HEK293 (cell line): ENCODE measurements around the gene ADAMTS8.

Experiments used
- CTCF ChIA-PET: fragments of 350-600 bp; formaldehyde crosslinking; extraction: SDS; loops from one replicate; lab custom pipeline; 2021; ENCODE audit warnings: antibody characterized with exemption; lab: Yijun Ruan, JAX
- POLR2A ChIA-PET: fragments of 300-600 bp; formaldehyde crosslinking; extraction: SDS; loops from one replicate; lab custom pipeline; 2020; ENCODE audit warnings: antibody characterized with exemption, inconsistent platforms; lab: Yijun Ruan, JAX
- H3K27ac ChIP-seq: fragments of 200-500 bp; sonication (Bioruptor generic); 2 replicates; pipeline ENCODE4 v1.5.1; 2014; ENCODE audit warnings: low read depth, low read length, control low read depth, inconsistent platforms; ENCODE audit errors: extremely low read depth
- H3K36me3 ChIP-seq, 2 experiments: fragments of 200-500 bp in 1 of 2; sonication (Bioruptor generic) in 1 of 2; 1 replicate in 1 of 2; 2 replicates in 1 of 2; pipeline ENCODE4 v1.5.1; 2014 to 2017; ENCODE audit warnings: inconsistent platforms in 2 of 2, low read length in 2 of 2; ENCODE audit not compliant: control insufficient read depth in 2 of 2, insufficient read depth in 1 of 2
- H3K4me1 ChIP-seq: fragments of 200-500 bp; sonication (Bioruptor generic); 2 replicates; pipeline ENCODE4 v1.5.1; 2014; ENCODE audit warnings: mild to moderate bottlenecking, low read length, inconsistent platforms; ENCODE audit not compliant: control insufficient read depth, insufficient read depth
- H3K4me3 ChIP-seq: 2 replicates; pipeline ENCODE4 v1.5.1; 2011; ENCODE audit warnings: low read depth, mild to moderate bottlenecking, control low read depth, low read length, moderate library complexity
- H3K9me3 ChIP-seq: fragments of 200-500 bp; sonication (Bioruptor generic); 2 replicates; pipeline ENCODE4 v1.5.1; 2014; ENCODE audit warnings: low read depth, low read length, inconsistent platforms; ENCODE audit not compliant: control insufficient read depth, insufficient read depth
- AEBP2 ChIP-seq: fragments of 450-650 bp; formaldehyde crosslinking; IDR thresholded peaks from 2 replicates; pipeline ENCODE4 v1.5.1; 2016; ENCODE audit warnings: missing biosample characterization, missing genetic modification characterization, borderline replicate concordance
- BCL11A ChIP-seq: fragments of 450-650 bp; formaldehyde crosslinking; IDR thresholded peaks from 2 replicates; pipeline ENCODE4 v1.5.1; 2016; ENCODE audit warnings: low read depth, missing biosample characterization, missing genetic modification characterization
- GLI2 ChIP-seq: fragments of 450-650 bp; formaldehyde crosslinking; IDR thresholded peaks from 2 replicates; pipeline ENCODE4; 2017; ENCODE audit warnings: missing biosample characterization, missing genetic modification characterization, low read depth, borderline replicate concordance
- GLIS2 ChIP-seq: fragments of 450-650 bp; formaldehyde crosslinking; IDR thresholded peaks from 2 replicates; pipeline ENCODE4 v1.5.1; 2016; ENCODE audit warnings: missing biosample characterization, missing genetic modification characterization
- KLF17 ChIP-seq: fragments of 450-650 bp; formaldehyde crosslinking; IDR thresholded peaks from 2 replicates; pipeline ENCODE4 v1.5.1; 2016; ENCODE audit warnings: missing biosample characterization, missing genetic modification characterization
- MEIS1 ChIP-seq: sonication (generic); formaldehyde crosslinking; IDR thresholded peaks from 2 replicates; pipeline ENCODE4 v1.8.1; 2022; ENCODE audit warnings: missing genetic modification reagents, mild to moderate bottlenecking, borderline replicate concordance
- TRIM28 ChIP-seq: IDR thresholded peaks from 2 replicates; pipeline ENCODE4 v1.6.1; 2011; ENCODE audit warnings: low read length, control low read depth, borderline replicate concordance
- TSHZ1 ChIP-seq: fragments of 450-650 bp; formaldehyde crosslinking; IDR thresholded peaks from 2 replicates; pipeline ENCODE4 v1.5.1; 2016; ENCODE audit warnings: missing biosample characterization, missing genetic modification characterization, borderline replicate concordance
- ZBTB10 ChIP-seq: fragments of 450-650 bp; formaldehyde crosslinking; IDR thresholded peaks from 2 replicates; pipeline ENCODE4 v1.5.1; 2016; ENCODE audit warnings: missing biosample characterization, missing genetic modification characterization
- ZBTB11 ChIP-seq: fragments of 450-650 bp; formaldehyde crosslinking; conservative IDR thresholded peaks from 2 replicates; pipeline ENCODE4 v1.5.1; 2016; ENCODE audit warnings: low read depth, missing biosample characterization, missing genetic modification characterization
- ZBTB8A ChIP-seq: fragments of 450-650 bp; formaldehyde crosslinking; IDR thresholded peaks from 2 replicates; pipeline ENCODE4 v1.5.1; 2016; ENCODE audit warnings: missing biosample characterization, missing genetic modification characterization
- ZNF10 ChIP-seq: fragments of 450-650 bp; formaldehyde crosslinking; IDR thresholded peaks from 2 replicates; pipeline ENCODE4 v1.5.1; 2017; ENCODE audit warnings: missing biosample characterization, missing genetic modification characterization
- ZNF138 ChIP-seq: fragments of 450-650 bp; formaldehyde crosslinking; IDR thresholded peaks from 2 replicates; pipeline ENCODE4 v1.5.1; 2016; ENCODE audit warnings: missing biosample characterization, missing genetic modification characterization, borderline replicate concordance
- ZNF146 ChIP-seq: fragments of 450-650 bp; formaldehyde crosslinking; IDR thresholded peaks from 2 replicates; pipeline ENCODE4 v1.5.1; 2016; ENCODE audit warnings: missing biosample characterization, missing genetic modification characterization
- ZNF248 ChIP-seq: fragments of 450-650 bp; formaldehyde crosslinking; IDR thresholded peaks from 2 replicates; pipeline ENCODE4 v1.5.1; 2017; ENCODE audit warnings: missing biosample characterization, missing genetic modification characterization
- ZNF292 ChIP-seq: fragments of 450-650 bp; formaldehyde crosslinking; IDR thresholded peaks from 2 replicates; pipeline ENCODE4 v1.5.1; 2016; ENCODE audit warnings: low read depth, missing biosample characterization, missing genetic modification characterization, borderline replicate concordance
- ZNF354C ChIP-seq: fragments of 450-650 bp; formaldehyde crosslinking; IDR thresholded peaks from 2 replicates; pipeline ENCODE4 v1.5.1; 2016; ENCODE audit warnings: missing biosample characterization, missing genetic modification characterization, low read depth, borderline replicate concordance
- ZNF366 ChIP-seq: fragments of 450-650 bp; formaldehyde crosslinking; conservative IDR thresholded peaks from 2 replicates; pipeline ENCODE4 v1.5.1; 2016; ENCODE audit warnings: missing biosample characterization, missing genetic modification characterization
- ZNF521 ChIP-seq: fragments of 450-650 bp; formaldehyde crosslinking; IDR thresholded peaks from 2 replicates; pipeline ENCODE4 v1.5.1; 2017; ENCODE audit warnings: missing biosample characterization, mild to moderate bottlenecking, missing genetic modification characterization
- ZNF571 ChIP-seq: fragments of 450-650 bp; formaldehyde crosslinking; IDR thresholded peaks from 2 replicates; pipeline ENCODE4 v1.5.0; 2017; ENCODE audit warnings: missing biosample characterization, missing genetic modification characterization
- ZNF692 ChIP-seq: fragments of 450-650 bp; formaldehyde crosslinking; IDR thresholded peaks from 2 replicates; pipeline ENCODE4 v1.5.1; 2016; ENCODE audit warnings: missing biosample characterization, missing genetic modification characterization

Gene ADAMTS8

GRCh38 chr11:130441719-130442118 lies 13.3 kb upstream of the ADAMTS8 start:
- CTCF ChIA-PET = interaction anchor here (0.6 to 5.5 kb wide), 7 partner anchors 8 to 453 kb away, joined by 3 to 48 read pairs (median 4); no protein-coding TSS in a partner anchor
- Histone ChIP-seq H3K9me3 (no peaks in the 10 kb centered on the region), H3K36me3 (no peaks in the 10 kb centered on the region), H3K27ac (no peak overlapping the region), H3K4me3 (no peak overlapping the region), H3K4me1 (no peaks in the 10 kb centered on the region)
- POLR2A ChIA-PET = no interaction called here
- TF ChIP-seq ZNF571 = no peak

GRCh38 chr11:130439876-130440275 lies 11.5 kb upstream of the ADAMTS8 start:
- Histone ChIP-seq H3K36me3 (no peaks in the 10 kb centered on the region), H3K4me3 (no peak overlapping the region)

More at GRCh38 chr11:130439876-130440275, 11.5 kb upstream of the ADAMTS8 start:
- H3K4me1 ChIP-seq = no peaks in the 10 kb centered on the region
- CTCF ChIA-PET = no interaction called here
- H3K9me3 ChIP-seq = no peaks in the 10 kb centered on the region
- POLR2A ChIA-PET = no interaction called here
- TF ChIP-seq TRIM28 (no peak), BCL11A (tag by site-specific recombination) (no peak), GLIS2 (tag by site-specific recombination) (no peak), ZBTB10 (tag by site-specific recombination) (no peak), ZNF248 (tag by site-specific recombination) (no peak), AEBP2 (tag by site-specific recombination) (no peak), ZNF692 (tag by site-specific recombination) (no peak), TSHZ1 (no peak), ZNF138 (tag by site-specific recombination) (no peak), ZBTB11 (no peak), ZNF292 (tag by site-specific recombination) (no peak), ZNF146 (tag by site-specific recombination) (no peak), GLI2 (tag by site-specific recombination) (no peak), ZNF366 (tag by site-specific recombination) (no peak), ZBTB8A (tag by site-specific recombination) (no peak), ZNF10 (tag by site-specific recombination) (no peak), ZNF521 (tag by site-specific recombination) (no peak), MEIS1 (CRISPR knock-in tag) (no peak), ZNF354C (tag by site-specific recombination) (no peak), KLF17 (tag by site-specific recombination) (no peak)
- TF ChIP-seq, all 188 proteins: peak for 0
- no peak overlapping the region for H3K27ac ChIP-seq
